Measurements from ENCODE around the gene ANKRA2.

DNA sequence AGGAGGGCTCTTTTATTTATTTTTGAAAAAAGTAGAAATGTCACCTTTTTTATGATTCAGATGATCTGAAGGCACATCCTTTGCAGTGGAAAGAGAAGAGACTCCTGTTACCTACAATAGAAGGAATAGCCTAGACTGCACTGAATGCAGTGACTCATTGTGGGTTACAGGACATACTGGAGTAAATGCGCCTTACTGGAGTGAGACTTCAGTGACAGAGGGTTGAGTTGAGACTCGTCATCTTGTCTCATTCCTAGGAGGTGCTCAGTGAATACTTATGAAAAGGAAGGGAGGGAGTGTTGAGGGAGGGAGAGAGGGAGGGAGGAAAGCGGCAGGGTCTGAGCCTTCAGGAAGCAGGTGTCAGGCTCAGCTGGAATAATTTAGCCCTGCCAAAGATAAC lies 25.2 kb downstream of the ANKRA2 start:
- TF ChIP-seq, protein P1, sequence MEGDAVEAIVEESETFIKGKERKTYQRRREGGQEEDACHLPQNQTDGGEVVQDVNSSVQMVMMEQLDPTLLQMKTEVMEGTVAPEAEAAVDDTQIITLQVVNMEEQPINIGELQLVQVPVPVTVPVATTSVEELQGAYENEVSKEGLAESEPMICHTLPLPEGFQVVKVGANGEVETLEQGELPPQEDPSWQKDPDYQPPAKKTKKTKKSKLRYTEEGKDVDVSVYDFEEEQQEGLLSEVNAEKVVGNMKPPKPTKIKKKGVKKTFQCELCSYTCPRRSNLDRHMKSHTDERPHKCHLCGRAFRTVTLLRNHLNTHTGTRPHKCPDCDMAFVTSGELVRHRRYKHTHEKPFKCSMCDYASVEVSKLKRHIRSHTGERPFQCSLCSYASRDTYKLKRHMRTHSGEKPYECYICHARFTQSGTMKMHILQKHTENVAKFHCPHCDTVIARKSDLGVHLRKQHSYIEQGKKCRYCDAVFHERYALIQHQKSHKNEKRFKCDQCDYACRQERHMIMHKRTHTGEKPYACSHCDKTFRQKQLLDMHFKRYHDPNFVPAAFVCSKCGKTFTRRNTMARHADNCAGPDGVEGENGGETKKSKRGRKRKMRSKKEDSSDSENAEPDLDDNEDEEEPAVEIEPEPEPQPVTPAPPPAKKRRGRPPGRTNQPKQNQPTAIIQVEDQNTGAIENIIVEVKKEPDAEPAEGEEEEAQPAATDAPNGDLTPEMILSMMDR (IDR thresholded peaks at IDR 0.05) = no peak
- no peak for TF ChIP-seq POLR2A (IDR thresholded peaks at IDR 0.05)

All from Peyer's patch (tissue), 4 donors.